ENCODE measurements around the gene ACOT9. TPM values are rescaled to one million over a fixed set of nuclear protein-coding genes. Genes with fewer than 3 reads are reported as not detected.

Gene ACOT9
- total RNA-seq, 1 experiment from 2014 or later, result 72.3 TPM

DNA sequence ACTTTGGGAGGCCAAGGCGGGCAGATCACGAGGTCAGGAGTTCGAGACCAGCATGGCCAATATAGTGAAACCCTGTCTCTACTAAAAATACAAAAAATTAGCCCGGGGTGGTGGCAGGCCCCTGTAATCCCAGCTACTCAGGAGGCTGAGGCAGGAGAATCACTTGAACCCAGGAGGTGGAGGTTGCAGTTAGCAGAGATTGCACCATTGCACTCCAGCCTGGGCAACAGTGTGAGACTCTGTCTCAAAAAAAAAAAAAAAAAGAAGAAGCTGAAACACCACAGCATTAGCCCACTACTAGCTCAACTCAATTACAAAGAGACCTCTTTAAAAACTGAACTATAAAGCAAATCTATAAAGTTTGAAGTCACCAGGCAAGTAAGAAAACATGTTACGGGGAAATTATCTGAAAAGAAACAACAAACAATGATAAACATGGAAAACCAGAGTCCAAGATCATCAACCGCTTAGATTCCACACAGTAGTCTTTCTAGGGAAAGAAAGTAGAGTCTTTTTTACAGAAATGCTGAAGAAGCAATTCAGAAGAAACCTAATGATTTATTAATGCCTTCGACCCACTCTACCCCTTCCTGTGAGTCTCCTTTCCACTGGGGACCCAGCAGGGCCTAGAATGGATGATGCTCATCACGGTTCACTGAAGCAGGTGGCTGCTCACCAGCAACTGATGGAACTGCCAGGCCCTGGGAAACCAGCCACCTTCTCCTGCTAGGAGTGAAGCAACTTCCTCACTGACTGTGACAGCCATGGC lies 46.5 kb upstream of the ACOT9 start:
- no peaks in the 10 kb centered on the region for H3K79me2 ChIP-seq (ENCODE audit: insufficient read depth, low read length)
- H2AK5ac ChIP-seq (ENCODE audit: insufficient read length, low read length), result no peak overlapping the region
- H3K36me3 Mint-ChIP-seq (ENCODE audit: insufficient read depth in 1 of 3, low read depth in 3 of 3), result peaks cover 8 to 19% (median 15%) of the 10 kb centered on the region in 3 experiments; a peak in 6 of 7 replicates
- H3K4ac ChIP-seq (ENCODE audit: low read depth, low read length), result no peak overlapping the region
- H3K14ac ChIP-seq (ENCODE audit: insufficient read depth, low read length), result no peak overlapping the region
- TF ChIP-seq, protein P1, sequence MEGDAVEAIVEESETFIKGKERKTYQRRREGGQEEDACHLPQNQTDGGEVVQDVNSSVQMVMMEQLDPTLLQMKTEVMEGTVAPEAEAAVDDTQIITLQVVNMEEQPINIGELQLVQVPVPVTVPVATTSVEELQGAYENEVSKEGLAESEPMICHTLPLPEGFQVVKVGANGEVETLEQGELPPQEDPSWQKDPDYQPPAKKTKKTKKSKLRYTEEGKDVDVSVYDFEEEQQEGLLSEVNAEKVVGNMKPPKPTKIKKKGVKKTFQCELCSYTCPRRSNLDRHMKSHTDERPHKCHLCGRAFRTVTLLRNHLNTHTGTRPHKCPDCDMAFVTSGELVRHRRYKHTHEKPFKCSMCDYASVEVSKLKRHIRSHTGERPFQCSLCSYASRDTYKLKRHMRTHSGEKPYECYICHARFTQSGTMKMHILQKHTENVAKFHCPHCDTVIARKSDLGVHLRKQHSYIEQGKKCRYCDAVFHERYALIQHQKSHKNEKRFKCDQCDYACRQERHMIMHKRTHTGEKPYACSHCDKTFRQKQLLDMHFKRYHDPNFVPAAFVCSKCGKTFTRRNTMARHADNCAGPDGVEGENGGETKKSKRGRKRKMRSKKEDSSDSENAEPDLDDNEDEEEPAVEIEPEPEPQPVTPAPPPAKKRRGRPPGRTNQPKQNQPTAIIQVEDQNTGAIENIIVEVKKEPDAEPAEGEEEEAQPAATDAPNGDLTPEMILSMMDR (conservative IDR thresholded peaks at IDR 0.05), result no peak
- no peaks in the 10 kb centered on the region for H3K9me3 ChIP-seq (ENCODE audit: control insufficient read depth, low read depth, low read length)
- no peaks in the 10 kb centered on the region for H3K27me3 Mint-ChIP-seq (ENCODE audit: low read depth)
- H3K4me1 ChIP-seq (ENCODE audit: insufficient read depth, low read length), result no peaks in the 10 kb centered on the region; the same call in 1 of the 2 replicates
- no peak overlapping the region for H4K8ac ChIP-seq (replicated peaks; ENCODE audit: insufficient read length, low read depth, low read length)
- H3K27ac ChIP-seq (ENCODE audit: insufficient read length, low read depth, low read length), result no peak overlapping the region
- no peak overlapping the region for H2AFZ ChIP-seq (ENCODE audit: low read length)
- peaks cover 10 to 16% of the 10 kb centered on the region in 2 experiments for H3K4me1 Mint-ChIP-seq
- H4K91ac ChIP-seq (ENCODE audit: insufficient read length, low read depth, low read length), result no peak overlapping the region
- no peak overlapping the region for H2BK5ac ChIP-seq (ENCODE audit: insufficient read length, low read length)
- no peaks in the 10 kb centered on the region for H4K20me1 ChIP-seq (ENCODE audit: control insufficient read depth, insufficient read depth, insufficient read length)
- H2BK120ac ChIP-seq (ENCODE audit: low read depth, low read length, poor library complexity, severe bottlenecking), result no peak overlapping the region
- no peak overlapping the region for H2BK20ac ChIP-seq (ENCODE audit: low read depth, low read length, poor library complexity, severe bottlenecking)
- H3K4me2 ChIP-seq (ENCODE audit: insufficient read depth, insufficient read length, low read length), result no peak overlapping the region
- H3K27me3 ChIP-seq (ENCODE audit: insufficient read depth, low read length), result no peaks in the 10 kb centered on the region
- H3T11ph ChIP-seq (ENCODE audit: low read length), result no peak overlapping the region
- H3K9ac ChIP-seq (ENCODE audit: extremely low read depth, insufficient read length, low read length), result no peak overlapping the region
- no peak overlapping the region for H3K23ac ChIP-seq (ENCODE audit: insufficient read length, low read depth, low read length)
- H3K4me3 Mint-ChIP-seq, result no peak overlapping the region
- no CpG with 5 or more reads among the region's 8 CpGs for WGBS (ENCODE audit: extremely low coverage, insufficient read length, low lambda C conversion rate)
- H3K27ac Mint-ChIP-seq, result peak overlapping the region in 1 of 3 experiments; percentile 38; a peak in 1 of 7 replicates
- H3K79me1 ChIP-seq (ENCODE audit: insufficient read depth, low read depth, low read length, poor library complexity, severe bottlenecking), result no peaks in the 10 kb centered on the region
- no peak overlapping the region for H4K5ac ChIP-seq (ENCODE audit: insufficient read length, low read depth, low read length)
- no peak overlapping the region for H3K18ac ChIP-seq (ENCODE audit: insufficient read length, low read depth, low read length)
- no peak for DNase-seq
- H2BK12ac ChIP-seq (ENCODE audit: insufficient read length, low read depth, low read length), result no peak overlapping the region
- H3K9me3 Mint-ChIP-seq, result no peaks in the 10 kb centered on the region
- H2BK15ac ChIP-seq (ENCODE audit: low read depth, low read length), result no peak overlapping the region
- H3K56ac ChIP-seq (ENCODE audit: insufficient read length, low read depth, low read length), result no peak overlapping the region
- H3K23me2 ChIP-seq (ENCODE audit: insufficient read length, low read depth, low read length, poor library complexity, severe bottlenecking), result no peaks in the 10 kb centered on the region

Data from H9 (cell line).